Esophagus muscularis mucosa (tissue), 4 donors: ENCODE measurements around the gene KLHL1. TPM values are rescaled to one million over a fixed set of nuclear protein-coding genes. Genes with fewer than 3 reads are reported as not detected.

Source experiments
- DNase-seq: peaks from one replicate; pipeline ENCODE4 v3.0.0-alpha.2; 2017; ENCODE audit errors: extremely low spot score
- H3K27ac ChIP-seq, 4 donors: fragments of 200-600 bp; sonication (generic); replicated peaks in 1 of 4; 1 replicate in 3 of 4; 2 replicates in 1 of 4; pipeline ENCODE4 v1.5.1; 2016 to 2019; ENCODE audit warnings: mild to moderate bottlenecking in 1 of 4
- H3K27me3 ChIP-seq, 4 donors: fragments of 200-600 bp; sonication (generic); one replicate each; pipeline versions ENCODE4 v1.5.1 to v1.6.0; 2016 to 2019
- H3K36me3 ChIP-seq, 4 donors: fragments of 200-600 bp; sonication (generic); one replicate each; pipeline ENCODE4 v1.5.1; 2016 to 2019
- H3K4me1 ChIP-seq, 4 donors: fragments of 200-600 bp; sonication (generic); one replicate each; pipeline ENCODE4 v1.5.1; 2016 to 2019
- H3K4me3 ChIP-seq, 4 donors: fragments of 200-600 bp; sonication (generic); 1 replicate in 2 of 4; 2 replicates in 2 of 4; pipeline ENCODE4 v1.5.1; 2016 to 2019; ENCODE audit warnings: mild to moderate bottlenecking in 4 of 4, moderate library complexity in 1 of 4
- H3K9me3 ChIP-seq, 4 donors: fragments of 200-600 bp; sonication (generic); 1 replicate in 3 of 4; 2 replicates in 1 of 4; pipeline ENCODE4 v1.5.1; 2016 to 2019
- EP300 ChIP-seq: sonication (generic); formaldehyde crosslinking; IDR thresholded peaks from one replicate; pipeline ENCODE4 v1.6.1; 2017; ENCODE audit warnings: antibody characterized with exemption
- POLR2A ChIP-seq: fragments of 450-650 bp; IDR thresholded peaks from one replicate; pipeline ENCODE4 v1.6.1; 2017; ENCODE audit warnings: antibody characterized with exemption, moderate library complexity, mild to moderate bottlenecking, low read depth
- POLR2AphosphoS5 ChIP-seq, 2 donors: sonication (generic); formaldehyde crosslinking; IDR thresholded peaks; one replicate each; pipeline ENCODE4 v1.6.1; 2017; ENCODE audit warnings: antibody characterized with exemption in 2 of 2
- WGBS: methylation state at CpG from one replicate; pipeline ENCODE4 v1.1.5; 2018; 5-methylcytosine and 5-hydroxymethylcytosine counted together
- intact Hi-C: fragments of 100-400 bp; cut with DNase I; formaldehyde crosslinking; loops from one replicate; pipeline ENCODE4 v1.15.1; 2023
- total RNA-seq, 4 donors: library from RNA; depleted of rRNA; stranded (reverse); fragments of >200 nt; gene quantifications; one replicate each; pipeline versions ENCODE4 v1.1.0 to v1.2.1, GENCODE V29; 2016
- TF ChIP-seq, protein P1 (sequence below), 3 experiments: fragments of 200-600 bp in 2 of 3; fragments of 450-650 bp in 1 of 3; sonication (generic) in 2 of 3; IDR thresholded peaks; one replicate each; pipeline ENCODE4 v1.5.1; 2017 to 2019; ENCODE audit warnings: antibody characterized with exemption in 3 of 3, mild to moderate bottlenecking in 2 of 3, moderate library complexity in 1 of 3

The KLHL1 gene
- total RNA-seq, 4 donors from 2014 or later = under 0.01 to 0.13 TPM; not detected in 2

GRCh38 chr13:69857183-69857821 is 250.9 kb downstream of the KLHL1 start:
- Histone ChIP-seq H3K27ac (no peak overlapping the region), H3K4me1 (no peaks in the 10 kb centered on the region), H3K27me3 (no peaks in the 10 kb centered on the region), H3K36me3 (no peaks in the 10 kb centered on the region), H3K9me3 (no peaks in the 10 kb centered on the region), H3K4me3 (no peak overlapping the region)
- TF ChIP-seq POLR2AphosphoS5 (IDR thresholded peaks at IDR 0.05) (no peak), POLR2A (no peak)
- TF ChIP-seq, protein P1, sequence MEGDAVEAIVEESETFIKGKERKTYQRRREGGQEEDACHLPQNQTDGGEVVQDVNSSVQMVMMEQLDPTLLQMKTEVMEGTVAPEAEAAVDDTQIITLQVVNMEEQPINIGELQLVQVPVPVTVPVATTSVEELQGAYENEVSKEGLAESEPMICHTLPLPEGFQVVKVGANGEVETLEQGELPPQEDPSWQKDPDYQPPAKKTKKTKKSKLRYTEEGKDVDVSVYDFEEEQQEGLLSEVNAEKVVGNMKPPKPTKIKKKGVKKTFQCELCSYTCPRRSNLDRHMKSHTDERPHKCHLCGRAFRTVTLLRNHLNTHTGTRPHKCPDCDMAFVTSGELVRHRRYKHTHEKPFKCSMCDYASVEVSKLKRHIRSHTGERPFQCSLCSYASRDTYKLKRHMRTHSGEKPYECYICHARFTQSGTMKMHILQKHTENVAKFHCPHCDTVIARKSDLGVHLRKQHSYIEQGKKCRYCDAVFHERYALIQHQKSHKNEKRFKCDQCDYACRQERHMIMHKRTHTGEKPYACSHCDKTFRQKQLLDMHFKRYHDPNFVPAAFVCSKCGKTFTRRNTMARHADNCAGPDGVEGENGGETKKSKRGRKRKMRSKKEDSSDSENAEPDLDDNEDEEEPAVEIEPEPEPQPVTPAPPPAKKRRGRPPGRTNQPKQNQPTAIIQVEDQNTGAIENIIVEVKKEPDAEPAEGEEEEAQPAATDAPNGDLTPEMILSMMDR (IDR thresholded peaks at IDR 0.05) = peak; percentile 41 to 62 (median 62)
- no peak for DNase-seq
- intact Hi-C loops = loop anchor here (5.0 kb wide), 1 partner anchor 320 kb away; no protein-coding TSS in a partner anchor
- 13% methylated on average over 4 of the region's 4 CpGs for WGBS

DNA sequence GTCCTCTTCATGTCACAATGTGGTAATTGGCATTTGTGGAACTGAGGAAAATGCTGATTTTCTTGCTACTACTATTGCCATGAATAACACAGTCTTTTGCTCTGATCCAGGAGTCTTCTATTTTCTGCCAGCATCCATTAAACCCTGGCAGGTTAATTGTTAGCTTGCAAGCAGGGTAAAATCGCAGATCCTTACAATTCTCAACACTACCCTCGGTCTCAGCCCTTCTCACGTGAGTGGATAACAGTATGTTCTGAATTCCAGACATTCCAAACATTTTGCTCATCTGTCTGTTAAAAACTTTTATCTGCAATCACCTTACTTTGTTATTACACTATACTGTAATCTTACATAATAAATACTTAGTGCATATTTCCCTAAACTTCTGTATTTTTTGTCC is 251.9 kb downstream of the KLHL1 start:
- intact Hi-C loops = loop anchor here (5.0 kb wide), 1 partner anchor 319 kb away; no protein-coding TSS in a partner anchor

GRCh38 chr13:69828527-69828926 is 279.7 kb downstream of the KLHL1 start:
- H3K9me3 ChIP-seq = peaks cover 0 to 12% (median 2%) of the 10 kb centered on the region in 4 donors
- no peaks in the 10 kb centered on the region for H3K4me1 ChIP-seq
- WGBS = 97% methylated on average over 2 of the region's 2 CpGs
- no peak overlapping the region for H3K4me3 ChIP-seq
- TF ChIP-seq EP300 = no peak
- no peak for TF ChIP-seq POLR2AphosphoS5 (IDR thresholded peaks at IDR 0.05)
- TF ChIP-seq, protein P1 (IDR thresholded peaks at IDR 0.05) = no peak
- no peak for TF ChIP-seq POLR2A
- H3K27me3 ChIP-seq = no peaks in the 10 kb centered on the region
- H3K27ac ChIP-seq = no peak overlapping the region
- no peaks in the 10 kb centered on the region for H3K36me3 ChIP-seq
- no peak for DNase-seq
- intact Hi-C loops = no loop called here

More for the DNA sequence above, 251.9 kb downstream of the KLHL1 start:
- Histone ChIP-seq H3K36me3 (no peaks in the 10 kb centered on the region), H3K4me3 (no peak overlapping the region), H3K27me3 (no peaks in the 10 kb centered on the region), H3K9me3 (no peaks in the 10 kb centered on the region), H3K4me1 (no peaks in the 10 kb centered on the region), H3K27ac (no peak overlapping the region)
- WGBS = 43% methylated on average over 3 of the region's 3 CpGs
- TF ChIP-seq, protein P1 (IDR thresholded peaks at IDR 0.05) = no peak
- TF ChIP-seq POLR2AphosphoS5 (IDR thresholded peaks at IDR 0.05) (no peak), EP300 (no peak), POLR2A (no peak)
- DNase-seq = no peak

GRCh38 chr13:69820180-69820579 is 288.1 kb downstream of the KLHL1 start:
- no peak for DNase-seq
- Histone ChIP-seq H3K27me3 (no peaks in the 10 kb centered on the region), H3K4me3 (no peak overlapping the region), H3K27ac (no peak overlapping the region), H3K4me1 (no peaks in the 10 kb centered on the region), H3K9me3 (no peaks in the 10 kb centered on the region), H3K36me3 (no peaks in the 10 kb centered on the region)
- TF ChIP-seq EP300 (no peak), POLR2AphosphoS5 (IDR thresholded peaks at IDR 0.05) (no peak), POLR2A (no peak)
- TF ChIP-seq, protein P1 (IDR thresholded peaks at IDR 0.05) = no peak
- intact Hi-C loops = no loop called here
- WGBS = 80% methylated on average over 6 of the region's 6 CpGs

DNA sequence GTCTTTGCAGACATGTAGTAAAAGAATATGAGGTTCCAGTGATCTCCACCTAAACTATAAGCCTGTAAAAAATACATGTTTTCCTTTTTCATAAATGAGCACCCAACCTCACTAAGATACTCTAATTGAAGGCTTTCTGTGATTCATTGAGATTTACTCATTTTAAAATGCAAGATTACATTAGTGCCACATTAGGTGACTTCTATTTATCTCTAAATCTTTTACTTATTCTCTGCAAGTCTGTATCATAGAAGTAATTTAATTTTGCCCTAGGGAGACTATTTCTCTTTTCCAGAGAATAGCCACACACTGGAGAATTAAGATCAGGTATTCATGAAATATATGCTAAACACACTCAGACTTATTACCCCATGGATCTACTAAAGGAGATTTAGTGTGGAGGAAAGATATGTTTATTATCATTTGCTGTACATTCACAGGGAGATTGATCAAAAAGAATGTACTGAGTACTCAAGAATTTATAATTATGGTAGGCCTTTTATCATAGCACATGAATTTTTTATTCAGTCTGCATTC is 290.9 kb downstream of the KLHL1 start:
- H3K4me3 ChIP-seq = no peak overlapping the region
- H3K9me3 ChIP-seq = peaks cover 0 to 9% (median 3%) of the 10 kb centered on the region in 4 donors
- no peak for DNase-seq
- TF ChIP-seq POLR2A = no peak
- TF ChIP-seq, protein P1 (IDR thresholded peaks at IDR 0.05) = no peak
- TF ChIP-seq EP300 = no peak
- TF ChIP-seq POLR2AphosphoS5 (IDR thresholded peaks at IDR 0.05) = no peak
- H3K27ac ChIP-seq = no peak overlapping the region
- intact Hi-C loops = no loop called here
- no peaks in the 10 kb centered on the region for H3K36me3 ChIP-seq
- no peaks in the 10 kb centered on the region for H3K4me1 ChIP-seq
- H3K27me3 ChIP-seq = no peaks in the 10 kb centered on the region
